Medulla oblongata (tissue), 1 donor: Measurements from ENCODE around the gene MAP3K7CL.
A peak's percentile ranks its signal among the peaks of the same experiment; 100 is the strongest.

Experiments
- DNase-seq: peaks from one replicate; pipeline ENCODE4 v3.0.0-alpha.2; 2015; ENCODE audit errors: extremely low spot score

Gene MAP3K7CL

DNA sequence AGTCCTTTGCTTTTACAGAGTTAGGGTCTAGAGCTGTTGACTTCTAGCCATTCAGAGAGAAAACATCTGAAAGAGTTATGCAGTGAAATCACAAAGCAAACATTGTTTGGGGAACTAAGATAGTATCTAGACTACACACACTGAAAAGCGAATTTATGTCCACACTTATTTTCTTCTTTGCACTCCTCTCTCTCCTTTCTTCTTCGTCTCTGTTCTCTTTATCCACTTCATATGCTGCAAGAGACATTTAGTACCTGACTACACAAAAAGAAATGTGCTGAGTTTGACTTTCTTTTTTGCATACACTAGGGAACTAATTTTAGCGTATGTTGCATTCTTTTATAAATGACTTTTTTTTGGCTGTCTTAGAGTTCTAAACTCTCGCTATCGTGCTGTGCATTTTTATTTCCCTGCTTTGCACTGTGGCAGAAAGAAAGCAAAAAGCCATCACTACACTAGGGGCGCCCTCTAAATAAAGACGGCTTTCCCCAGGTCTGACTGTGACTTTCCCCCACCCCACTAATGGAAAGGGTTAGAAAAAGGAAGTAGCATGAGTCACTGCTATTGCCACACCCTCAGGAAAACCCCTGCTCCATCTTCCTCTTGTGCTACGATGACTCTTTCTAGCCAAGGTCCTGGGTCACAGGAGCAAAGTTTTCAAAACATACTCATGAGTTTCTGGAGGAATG lies 65.7 kb downstream of the MAP3K7CL start:
- peak; percentile 79 for DNase-seq

DNA sequence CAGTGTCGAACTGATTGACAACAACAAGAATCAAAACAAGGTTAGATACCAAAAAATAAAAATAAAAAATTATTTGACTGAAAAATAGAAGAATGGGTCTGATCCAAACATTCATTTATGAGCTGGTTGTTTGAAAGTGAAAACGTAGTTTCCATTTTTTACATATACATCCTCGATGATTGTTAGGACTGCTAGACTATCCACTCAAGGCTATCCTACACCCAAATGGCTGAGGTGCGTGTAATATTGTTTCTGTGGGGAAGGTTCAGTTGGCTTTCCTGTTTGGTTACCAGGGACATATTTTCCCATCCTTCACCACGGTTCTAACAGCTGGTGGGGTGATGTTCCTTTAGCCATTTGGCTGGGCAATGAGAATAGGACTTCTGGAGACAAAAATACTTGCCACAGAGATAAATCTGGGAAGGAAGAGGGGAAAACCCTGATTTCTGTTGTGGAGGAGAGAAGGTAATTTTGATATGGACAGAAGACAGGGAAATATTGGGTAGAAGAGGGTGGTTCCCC lies 66.3 kb downstream of the MAP3K7CL start:
- DNase-seq = no peak

DNA sequence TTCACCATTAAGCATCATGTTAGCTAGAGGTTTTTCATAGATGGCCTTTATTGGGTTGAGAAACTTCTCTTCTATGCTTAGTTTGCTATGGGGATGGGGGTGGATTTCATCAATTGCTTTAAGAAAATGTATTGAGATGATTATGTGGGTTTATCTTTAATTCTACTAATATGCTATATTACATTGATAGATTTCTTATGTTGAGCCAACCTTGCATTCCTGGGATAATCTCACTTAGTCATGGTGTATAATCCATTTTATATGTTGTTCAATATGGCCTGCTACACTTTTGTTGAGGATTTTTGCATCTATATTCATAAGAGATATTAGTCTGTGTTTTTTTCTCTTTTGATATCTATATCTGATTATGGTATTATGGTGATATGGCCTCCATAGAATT lies 70.7 kb downstream of the MAP3K7CL start:
- no peak for DNase-seq

DNA sequence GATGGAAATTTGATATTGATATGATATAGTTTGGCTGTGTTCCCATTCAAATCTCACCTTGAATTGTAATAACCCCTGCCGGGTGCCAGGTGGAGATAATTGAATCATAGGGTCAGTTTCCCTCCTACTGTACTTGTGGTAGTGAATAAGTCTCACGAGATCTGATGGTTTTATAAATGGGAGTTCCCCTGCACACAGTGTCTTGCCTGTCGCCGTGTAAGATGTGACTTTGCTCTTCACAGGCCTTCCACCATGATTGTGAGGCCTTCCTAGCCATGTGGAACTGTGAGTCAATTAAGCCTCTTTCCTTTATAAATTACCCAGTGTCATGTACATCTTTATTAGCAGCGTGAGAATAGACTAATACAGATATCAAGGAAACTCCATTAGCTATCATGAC lies 74.6 kb downstream of the MAP3K7CL start:
- no peak for DNase-seq

DNA sequence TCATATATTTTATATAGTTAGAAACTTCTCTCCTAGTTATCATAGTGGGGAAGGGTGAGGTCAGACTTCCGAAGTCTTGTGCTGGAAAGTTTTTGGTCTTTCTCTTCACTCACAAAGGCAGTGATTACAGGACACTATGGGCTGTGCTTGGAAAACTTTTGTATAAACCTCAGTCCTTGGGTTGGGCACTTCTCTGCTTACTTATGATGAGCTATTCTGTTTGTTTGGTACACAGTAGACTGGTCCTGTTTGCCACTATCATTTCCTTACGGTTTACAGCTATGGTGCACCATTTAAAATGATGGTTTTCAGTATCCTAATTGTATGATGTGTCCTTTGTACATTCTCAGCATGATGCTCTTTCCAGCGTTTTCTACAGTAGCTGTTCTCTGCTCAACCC lies 75.5 kb downstream of the MAP3K7CL start:
- DNase-seq = no peak

DNA sequence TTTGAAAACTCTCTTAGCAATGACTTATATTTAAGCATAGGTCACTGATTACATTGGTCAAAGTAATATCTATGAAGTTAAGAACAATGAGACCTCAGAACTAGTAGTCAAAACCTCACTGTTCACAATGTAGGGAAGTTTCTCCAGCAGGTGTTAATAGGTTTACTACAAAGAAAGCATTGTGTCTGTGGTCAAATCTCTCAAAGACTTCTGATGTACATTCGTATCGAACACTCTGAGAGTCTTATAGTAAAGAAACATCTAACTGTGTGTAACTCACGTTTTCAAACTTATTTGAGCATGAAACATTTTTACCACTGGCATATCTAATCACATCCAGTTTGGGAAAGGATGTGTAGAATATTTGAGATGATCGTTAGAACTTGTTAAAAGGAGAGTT lies 76.0 kb downstream of the MAP3K7CL start:
- DNase-seq = no peak

DNA sequence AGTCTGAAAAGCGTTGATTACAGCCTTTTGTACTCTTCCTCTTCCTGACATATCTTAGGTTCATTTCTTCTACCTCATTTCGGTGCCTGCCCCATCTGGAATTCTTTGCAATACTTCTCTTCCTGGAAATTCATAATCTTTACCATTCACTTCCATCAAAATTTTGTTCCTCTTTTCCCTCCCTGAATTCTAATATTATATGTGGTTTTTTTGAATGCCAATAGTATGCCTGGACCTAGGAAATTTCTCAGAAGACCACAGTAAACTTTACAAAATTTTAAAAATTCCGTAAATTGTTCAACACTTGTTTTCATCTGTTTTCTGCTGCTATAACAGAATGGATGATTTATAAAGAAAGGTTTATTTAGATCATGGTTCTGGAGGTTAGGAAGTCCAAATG lies 76.8 kb downstream of the MAP3K7CL start:
- no peak for DNase-seq

DNA sequence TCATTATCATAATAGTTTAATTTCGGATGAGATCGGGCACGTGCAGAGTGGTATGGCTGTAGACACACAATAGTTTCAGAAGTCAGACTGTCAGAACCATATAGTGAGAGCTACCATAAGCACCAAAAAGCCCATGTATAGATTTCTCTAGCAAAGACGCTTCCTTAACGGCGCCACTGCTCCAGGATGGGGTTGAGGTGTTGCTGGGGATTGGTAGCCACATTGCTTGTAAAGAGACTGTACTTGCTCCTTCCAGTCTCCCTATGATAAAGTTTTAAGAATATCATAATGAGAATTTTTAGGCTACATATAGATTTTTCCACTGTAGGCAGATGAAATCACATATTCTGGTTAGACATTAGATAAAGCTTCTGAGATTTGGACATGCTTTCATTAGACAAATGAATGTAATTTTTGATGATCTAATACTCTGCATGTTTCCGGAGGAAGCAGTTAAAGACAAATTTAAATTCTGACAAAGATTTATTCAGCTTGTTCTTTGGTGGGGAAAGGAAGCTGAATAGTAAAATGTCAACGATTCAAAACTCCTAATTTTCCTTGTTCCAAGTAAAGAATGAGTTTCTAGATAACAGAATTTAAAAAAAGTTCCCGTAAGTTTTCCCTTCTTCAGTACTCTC lies 77.7 kb downstream of the MAP3K7CL start:
- no peak for DNase-seq

DNA sequence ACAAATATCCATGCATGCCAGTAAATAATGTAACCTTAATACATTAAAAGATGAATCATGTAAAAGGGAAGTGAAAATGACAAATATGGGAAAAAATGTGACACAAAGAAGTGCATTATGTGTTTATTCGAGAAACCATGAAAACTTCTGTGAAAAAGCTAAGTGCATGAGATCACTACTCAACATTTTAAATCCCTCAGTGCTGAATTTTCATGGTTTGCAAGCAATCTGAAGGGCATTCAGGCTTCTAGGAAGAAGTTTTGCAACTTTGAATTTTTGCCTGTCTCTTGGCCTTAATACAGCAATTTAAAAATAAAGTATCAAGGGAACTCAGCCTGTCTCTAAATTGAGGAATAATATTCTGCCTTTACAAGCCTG lies 78.2 kb downstream of the MAP3K7CL start:
- no peak for DNase-seq

DNA sequence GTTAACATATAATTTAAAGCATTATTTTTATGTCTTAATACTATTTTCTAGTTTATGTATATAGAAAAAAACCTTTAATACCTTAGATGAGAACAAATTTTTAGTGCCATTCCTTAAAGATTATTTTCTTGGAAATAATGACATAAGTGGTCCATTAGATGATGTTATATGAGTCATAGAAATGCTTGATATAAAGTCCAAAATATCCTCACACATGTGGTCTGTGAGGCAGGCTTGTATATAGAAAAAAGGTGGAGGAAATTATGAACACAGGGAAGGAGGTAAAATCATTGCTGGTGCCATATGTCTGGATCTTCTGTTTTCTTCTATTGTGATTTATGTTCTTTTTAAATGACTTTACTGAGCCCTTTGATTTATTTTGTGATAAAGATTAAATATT lies 79.3 kb downstream of the MAP3K7CL start:
- DNase-seq = no peak

DNA sequence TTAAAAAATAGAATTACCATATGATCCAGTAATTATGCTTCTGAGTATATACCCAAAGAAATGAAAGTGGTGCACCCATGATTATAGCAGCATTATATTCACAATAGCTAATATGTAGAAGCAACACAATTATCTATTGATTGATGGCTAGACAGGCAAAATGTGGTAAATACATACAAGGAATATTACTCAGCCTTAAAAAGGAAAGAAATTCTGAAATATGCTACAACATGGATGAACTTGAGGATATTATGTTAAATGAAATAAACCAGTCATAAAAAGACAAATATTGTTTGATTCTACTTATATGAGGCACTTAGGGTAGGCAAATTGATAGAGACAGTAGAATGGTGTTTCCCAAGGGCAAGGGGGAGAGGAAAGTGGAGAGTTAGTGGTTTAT lies 80.8 kb downstream of the MAP3K7CL start:
- no peak for DNase-seq

DNA sequence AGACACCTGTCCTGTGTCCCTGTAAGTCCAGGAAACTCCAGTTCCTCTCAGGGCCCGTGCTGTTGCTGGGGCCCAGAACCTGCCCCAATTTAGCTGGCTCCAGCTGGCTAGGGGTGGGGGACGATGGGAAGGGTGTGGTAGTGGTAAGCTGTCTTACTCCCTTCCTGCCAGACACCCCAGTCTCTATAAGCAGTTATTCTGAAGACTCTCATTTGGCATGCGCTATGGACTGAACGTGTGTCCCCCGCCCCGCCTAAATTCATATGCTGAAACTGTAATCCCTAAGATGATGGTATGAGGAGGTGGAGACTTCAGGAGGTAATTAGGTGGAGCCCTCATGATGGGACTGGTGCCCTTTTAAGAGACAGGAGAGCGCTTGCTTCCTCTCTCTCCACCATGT lies 82.0 kb downstream of the MAP3K7CL start:
- no peak for DNase-seq

DNA sequence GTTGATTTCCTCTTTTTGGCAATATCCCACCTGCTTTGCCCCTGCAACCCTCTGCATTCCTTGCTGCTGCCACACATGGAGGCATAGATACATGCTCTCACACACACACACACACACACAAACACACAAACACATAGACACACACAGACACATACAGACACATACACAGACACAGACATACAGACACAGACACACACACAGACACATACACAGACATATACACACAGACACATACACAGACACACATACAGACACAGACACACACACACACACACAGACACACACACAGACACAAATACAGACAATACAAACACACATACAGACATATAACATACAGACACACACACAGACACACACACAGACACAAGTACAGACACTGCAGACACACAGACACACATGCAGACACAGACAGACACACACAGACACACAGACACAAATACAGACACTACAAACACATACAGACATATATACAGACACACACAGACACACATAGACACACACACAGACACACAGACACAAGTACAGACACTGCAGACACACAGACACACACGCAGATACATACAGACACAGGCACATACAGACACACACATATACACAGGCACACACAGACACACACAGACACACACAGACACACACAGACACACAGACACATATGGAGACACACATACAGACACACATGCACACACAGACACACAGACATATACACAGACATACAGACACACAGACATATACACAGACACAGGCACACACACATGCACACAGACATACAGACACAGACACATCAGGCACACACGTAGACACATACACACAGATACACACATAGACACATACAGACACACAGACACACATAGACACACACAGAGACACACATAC lies 83.3 kb downstream of the MAP3K7CL start:
- no peak for DNase-seq

DNA sequence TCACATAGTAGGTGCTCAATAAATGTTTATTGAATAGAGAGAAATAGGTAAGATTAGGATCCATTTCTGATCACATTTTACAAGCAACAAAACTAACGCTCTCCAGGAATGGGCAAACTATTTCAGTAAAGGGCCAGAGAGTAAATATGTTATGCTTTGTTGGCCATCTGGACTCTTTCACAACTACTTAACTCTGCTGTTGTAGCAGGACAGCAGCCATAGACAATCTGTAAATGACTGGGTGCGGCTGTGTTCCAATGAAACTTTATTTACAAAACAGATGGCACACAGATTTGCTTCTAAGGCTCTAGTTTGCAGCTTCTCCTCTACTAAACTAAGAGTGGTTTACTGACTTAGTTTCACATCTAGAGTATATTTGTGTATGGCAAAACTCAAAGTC lies 85.3 kb downstream of the MAP3K7CL start:
- no peak for DNase-seq

DNA sequence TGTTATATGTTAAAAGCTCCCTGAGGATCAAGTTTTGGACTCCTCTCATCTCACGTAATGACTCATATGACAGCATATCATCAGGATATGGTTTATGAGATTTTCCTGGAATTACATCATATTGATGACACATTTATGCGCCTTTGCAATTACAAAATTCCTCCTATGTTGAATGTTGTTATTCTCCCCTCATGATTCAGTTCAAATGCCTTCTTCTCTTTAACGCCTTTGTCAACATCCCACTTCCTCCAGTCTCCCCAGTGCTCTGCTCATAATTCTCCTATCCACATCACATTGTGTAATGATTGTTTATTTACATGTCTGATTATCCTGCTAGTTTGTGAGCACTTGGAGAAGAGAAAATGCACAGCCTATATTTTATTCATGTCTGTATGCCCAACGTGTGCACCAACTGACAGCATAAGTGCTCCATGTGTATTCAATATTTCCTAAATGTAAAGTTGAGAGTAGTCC lies 87.4 kb downstream of the MAP3K7CL start:
- DNase-seq = no peak

DNA sequence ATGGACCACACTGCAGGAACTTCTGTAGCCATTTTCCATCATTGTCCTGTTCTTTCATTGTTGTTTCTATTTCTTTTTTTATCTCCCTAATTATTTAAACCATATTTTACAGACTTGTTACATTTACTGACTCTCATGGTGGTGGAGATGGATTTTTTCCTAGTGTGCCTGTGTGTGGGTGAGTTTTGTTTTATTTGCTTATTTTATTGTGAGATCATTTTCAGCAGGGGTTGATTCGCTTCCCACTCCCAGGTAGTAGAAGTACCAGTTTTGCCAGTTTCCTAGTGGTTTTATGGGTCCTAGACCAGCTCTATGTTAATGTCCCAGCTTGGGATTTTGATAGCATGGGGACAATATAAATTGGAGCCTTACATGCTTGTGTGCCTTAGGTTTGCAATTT lies 88.3 kb downstream of the MAP3K7CL start:
- DNase-seq = no peak

DNA sequence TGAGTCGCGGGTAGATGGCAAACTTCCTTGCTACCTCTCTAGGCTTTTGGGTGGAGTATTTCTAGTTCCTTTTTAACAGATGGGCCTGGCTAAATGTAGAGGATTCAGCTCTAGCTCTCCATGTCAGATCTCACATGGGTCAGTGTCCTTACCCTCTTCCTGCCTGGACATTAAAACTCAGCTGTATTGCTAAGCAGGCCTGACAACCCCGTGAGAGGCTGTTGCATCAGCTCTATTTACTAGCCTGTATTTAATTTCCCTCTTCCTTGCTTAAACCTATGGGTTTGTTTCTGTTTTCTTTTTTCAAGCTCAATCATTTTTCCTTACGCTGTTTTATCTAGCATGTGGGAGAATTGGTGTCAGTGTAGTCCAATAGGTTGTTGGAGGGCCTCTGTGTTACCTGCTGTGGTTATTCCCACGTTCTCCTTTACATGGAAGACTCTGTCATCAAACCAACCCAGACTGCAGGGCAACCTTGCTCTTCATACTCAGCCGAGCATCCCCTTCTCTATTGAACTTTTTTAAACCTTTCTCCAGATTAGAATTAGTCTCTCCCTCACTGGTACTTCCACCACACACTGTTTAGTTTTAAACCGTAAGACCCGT lies 88.8 kb downstream of the MAP3K7CL start:
- no peak for DNase-seq

DNA sequence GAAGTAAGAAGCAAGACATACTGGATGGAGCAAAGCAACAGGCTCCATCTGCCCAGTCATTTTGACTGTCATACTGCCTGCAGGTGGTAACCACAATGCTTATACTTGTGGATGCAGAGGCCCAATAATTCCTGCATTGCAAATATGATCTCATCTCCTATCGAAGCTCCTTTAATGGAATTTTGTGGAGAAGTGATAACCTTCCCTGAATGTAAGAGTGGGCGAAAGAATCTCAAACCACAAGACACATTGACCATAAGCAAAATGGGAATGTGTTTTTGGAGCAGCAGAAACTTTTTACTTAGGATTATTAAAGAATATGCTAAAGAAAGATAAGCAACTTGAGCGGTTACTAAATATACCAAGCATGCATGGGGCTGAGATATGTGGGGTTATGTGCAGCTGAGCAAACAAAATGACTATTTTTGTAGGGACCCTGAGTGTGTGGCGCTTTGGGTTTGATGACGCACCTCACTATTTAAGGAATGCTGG lies 90.9 kb downstream of the MAP3K7CL start:
- no peak for DNase-seq

DNA sequence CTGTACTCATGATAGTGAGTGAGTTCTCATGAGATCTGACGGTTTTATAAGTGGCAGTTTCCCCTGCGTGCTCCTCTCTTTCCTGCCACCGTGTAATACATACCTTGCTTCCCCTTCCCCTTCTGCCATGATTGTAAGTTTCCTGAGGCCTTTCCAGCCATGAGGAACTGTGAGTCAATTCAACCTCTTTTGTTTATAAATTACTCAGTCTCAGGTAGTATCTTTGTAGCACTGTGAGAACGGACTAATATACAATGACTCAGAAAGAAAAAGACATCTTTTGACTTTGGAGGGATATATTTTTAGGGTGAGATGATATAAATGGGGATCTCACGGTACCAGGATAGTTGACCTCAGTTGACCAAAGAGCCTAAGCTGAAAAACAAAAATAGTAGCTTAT lies 93.6 kb downstream of the MAP3K7CL start:
- DNase-seq = no peak
